Neural progenitor cell (in vitro differentiated cells): ENCODE measurements around the gene ST6GAL1.

ENCODE experiments used
- EZH2 ChIP-seq: fragments of 200-600 bp; sonication (generic); IDR thresholded peaks from 2 replicates; pipeline ENCODE4 v1.6.1; 2017; ENCODE audit warnings: antibody characterized with exemption, mild to moderate bottlenecking, moderate library complexity
- EZH2phosphoT487 ChIP-seq: fragments of 200-600 bp; sonication (generic); IDR thresholded peaks from 2 replicates; pipeline ENCODE4 v1.6.1; 2017; ENCODE audit warnings: antibody characterized with exemption
- TF ChIP-seq, protein P1 (sequence below): fragments of 200-600 bp; sonication (generic); IDR thresholded peaks from 2 replicates; pipeline ENCODE4 v1.5.1; 2017; ENCODE audit warnings: antibody characterized with exemption, mild to moderate bottlenecking

GRCh38 chr3:186962445-186962844 is 32.1 kb downstream of the ST6GAL1 start:
- TF ChIP-seq, protein P1, sequence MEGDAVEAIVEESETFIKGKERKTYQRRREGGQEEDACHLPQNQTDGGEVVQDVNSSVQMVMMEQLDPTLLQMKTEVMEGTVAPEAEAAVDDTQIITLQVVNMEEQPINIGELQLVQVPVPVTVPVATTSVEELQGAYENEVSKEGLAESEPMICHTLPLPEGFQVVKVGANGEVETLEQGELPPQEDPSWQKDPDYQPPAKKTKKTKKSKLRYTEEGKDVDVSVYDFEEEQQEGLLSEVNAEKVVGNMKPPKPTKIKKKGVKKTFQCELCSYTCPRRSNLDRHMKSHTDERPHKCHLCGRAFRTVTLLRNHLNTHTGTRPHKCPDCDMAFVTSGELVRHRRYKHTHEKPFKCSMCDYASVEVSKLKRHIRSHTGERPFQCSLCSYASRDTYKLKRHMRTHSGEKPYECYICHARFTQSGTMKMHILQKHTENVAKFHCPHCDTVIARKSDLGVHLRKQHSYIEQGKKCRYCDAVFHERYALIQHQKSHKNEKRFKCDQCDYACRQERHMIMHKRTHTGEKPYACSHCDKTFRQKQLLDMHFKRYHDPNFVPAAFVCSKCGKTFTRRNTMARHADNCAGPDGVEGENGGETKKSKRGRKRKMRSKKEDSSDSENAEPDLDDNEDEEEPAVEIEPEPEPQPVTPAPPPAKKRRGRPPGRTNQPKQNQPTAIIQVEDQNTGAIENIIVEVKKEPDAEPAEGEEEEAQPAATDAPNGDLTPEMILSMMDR, result no peak
- TF ChIP-seq EZH2 (no peak), EZH2phosphoT487 (no peak)
